ENCODE results near the gene MMEL1.

GRCh38 chr1:2545754-2546514 is 86.9 kb downstream of the MMEL1 start:
- TF ChIP-seq CTCF (IDR thresholded peaks at IDR 0.05) (no peak), POLR2A (IDR thresholded peaks at IDR 0.05) (peak; percentile 35)

Measured in prostate gland (tissue), 2 donors.